Neural progenitor cell (in vitro differentiated cells): ENCODE data around the gene PTPRU. TPM values are rescaled to one million over a fixed set of nuclear protein-coding genes. Genes with fewer than 3 reads are reported as not detected.
A peak's percentile ranks its signal among the peaks of the same experiment; 100 is the strongest.

Experiments
- DNase-seq: peaks from one replicate; pipeline ENCODE4 v3.0.0-alpha.2; 2016; ENCODE audit warnings: low spot score
- H2AFZ ChIP-seq: fragments of 200-600 bp; sonication (generic); replicated peaks from 2 replicates; pipeline ENCODE4 v1.6.1; 2016; ENCODE audit warnings: antibody characterized with exemption
- H3F3A ChIP-seq: fragments of 200-600 bp; sonication (generic); 2 replicates; pipeline ENCODE4 v1.6.1; 2016; ENCODE audit warnings: antibody characterized with exemption, low read depth
- H3K27ac ChIP-seq: fragments of 200-600 bp; sonication (generic); 2 replicates; pipeline ENCODE4 v1.5.1; 2016; ENCODE audit warnings: mild to moderate bottlenecking
- H3K27me3 ChIP-seq: fragments of 200-600 bp; sonication (generic); 2 replicates; pipeline ENCODE4 v1.6.1; 2016; ENCODE audit warnings: mild to moderate bottlenecking, moderate library complexity
- H3K36me3 ChIP-seq: fragments of 200-600 bp; sonication (generic); 2 replicates; pipeline ENCODE4 v1.5.1; 2016
- H3K4me1 ChIP-seq: fragments of 200-600 bp; sonication (generic); 2 replicates; pipeline ENCODE4 v1.6.1; 2016; ENCODE audit warnings: mixed run types
- H3K4me2 ChIP-seq: fragments of 200-600 bp; sonication (generic); 2 replicates; pipeline ENCODE4 v1.6.1; 2016
- H3K4me3 ChIP-seq: fragments of 200-600 bp; sonication (generic); 2 replicates; pipeline ENCODE4 v1.5.1; 2016
- H3K79me2 ChIP-seq: fragments of 200-600 bp; sonication (generic); 2 replicates; pipeline ENCODE4 v1.6.1; 2016; ENCODE audit warnings: low read depth
- H3K9ac ChIP-seq: fragments of 200-600 bp; sonication (generic); 2 replicates; pipeline ENCODE4 v1.6.1; 2016
- H3K9me3 ChIP-seq: fragments of 200-600 bp; sonication (generic); 2 replicates; pipeline ENCODE4 v1.5.1; 2016; ENCODE audit warnings: low read depth
- H4K20me1 ChIP-seq: fragments of 200-600 bp; sonication (generic); 2 replicates; pipeline ENCODE4 v1.6.1; 2016; ENCODE audit warnings: low read depth
- H3K27ac Mint-ChIP-seq: 3 replicates; pipeline ENCODE4 v1.8.0; 2021; ENCODE audit warnings: mixed read lengths
- H3K27me3 Mint-ChIP-seq: 2 replicates; pipeline ENCODE4 v1.8.0; 2022; ENCODE audit warnings: low read depth, mild to moderate bottlenecking, inconsistent platforms, moderate library complexity, mixed read lengths; ENCODE audit not compliant: insufficient read depth
- H3K36me3 Mint-ChIP-seq: 3 replicates; pipeline ENCODE4 v1.8.0; 2021; ENCODE audit warnings: mixed read lengths
- H3K4me1 Mint-ChIP-seq: 3 replicates; pipeline ENCODE4 v1.8.0; 2021; ENCODE audit warnings: mixed read lengths
- H3K4me3 Mint-ChIP-seq: 3 replicates; pipeline ENCODE4 v1.8.0; 2021; ENCODE audit warnings: mild to moderate bottlenecking, moderate library complexity, mixed read lengths
- H3K9me3 Mint-ChIP-seq: 3 replicates; pipeline ENCODE4 v1.8.0; 2020; ENCODE audit warnings: mixed read lengths
- EZH2 ChIP-seq: fragments of 200-600 bp; sonication (generic); IDR thresholded peaks from 2 replicates; pipeline ENCODE4 v1.6.1; 2017; ENCODE audit warnings: antibody characterized with exemption, mild to moderate bottlenecking, moderate library complexity
- EZH2phosphoT487 ChIP-seq: fragments of 200-600 bp; sonication (generic); IDR thresholded peaks from 2 replicates; pipeline ENCODE4 v1.6.1; 2017; ENCODE audit warnings: antibody characterized with exemption
- total RNA-seq: library from RNA; depleted of rRNA; stranded (reverse); fragments of >200 nt; gene quantifications from 2 replicates; pipeline ENCODE4 v1.2.3, GENCODE V29; 2015; ENCODE audit warnings: low replicate concordance
- TF ChIP-seq, protein P1 (sequence below): fragments of 200-600 bp; sonication (generic); IDR thresholded peaks from 2 replicates; pipeline ENCODE4 v1.5.1; 2017; ENCODE audit warnings: antibody characterized with exemption, mild to moderate bottlenecking

PTPRU gene
- total RNA-seq, 1 donor from 2014 or later, result 29.5 TPM

DNA sequence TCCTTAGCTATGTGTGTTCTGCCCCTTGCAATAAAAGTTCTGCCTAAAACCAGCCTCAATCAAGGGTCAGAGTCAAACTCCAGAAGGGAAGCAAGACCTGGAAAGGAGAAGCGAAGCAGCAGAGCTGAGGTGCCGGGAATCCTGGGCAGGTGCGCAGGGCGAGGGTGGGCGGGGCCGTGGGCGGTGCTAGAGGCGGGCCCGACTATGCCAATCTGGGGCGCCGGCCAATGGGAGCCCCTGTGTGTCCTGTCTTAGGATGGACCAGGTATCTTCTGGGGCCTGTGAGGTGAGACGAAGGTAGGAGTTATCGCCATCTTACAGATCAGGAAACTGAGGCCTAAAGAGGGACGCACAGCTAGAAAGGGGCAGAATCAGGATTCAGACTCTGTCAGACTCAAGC, 120.3 kb downstream of the PTPRU start:
- Histone ChIP-seq H3K9ac (no peak overlapping the region), H3F3A (no peaks in the 10 kb centered on the region), H3K27me3 (no peaks in the 10 kb centered on the region), H3K4me1 (no peaks in the 10 kb centered on the region), H3K9me3 (no peaks in the 10 kb centered on the region), H3K4me2 (no peak overlapping the region), H3K4me3 (no peak overlapping the region), H3K27ac (no peak overlapping the region), H4K20me1 (no peaks in the 10 kb centered on the region), H3K79me2 (no peaks in the 10 kb centered on the region), H3K36me3 (no peaks in the 10 kb centered on the region), H2AFZ (no peak overlapping the region)
- no peak overlapping the region for H3K4me3 Mint-ChIP-seq
- DNase-seq, result no peak
- H3K27me3 Mint-ChIP-seq, result peaks cover 8% of the 10 kb centered on the region
- no peaks in the 10 kb centered on the region for H3K36me3 Mint-ChIP-seq
- H3K4me1 Mint-ChIP-seq, result peaks cover 21% of the 10 kb centered on the region
- no peak overlapping the region for H3K27ac Mint-ChIP-seq
- H3K9me3 Mint-ChIP-seq, result peaks cover 3% of the 10 kb centered on the region
- TF ChIP-seq, protein P1, sequence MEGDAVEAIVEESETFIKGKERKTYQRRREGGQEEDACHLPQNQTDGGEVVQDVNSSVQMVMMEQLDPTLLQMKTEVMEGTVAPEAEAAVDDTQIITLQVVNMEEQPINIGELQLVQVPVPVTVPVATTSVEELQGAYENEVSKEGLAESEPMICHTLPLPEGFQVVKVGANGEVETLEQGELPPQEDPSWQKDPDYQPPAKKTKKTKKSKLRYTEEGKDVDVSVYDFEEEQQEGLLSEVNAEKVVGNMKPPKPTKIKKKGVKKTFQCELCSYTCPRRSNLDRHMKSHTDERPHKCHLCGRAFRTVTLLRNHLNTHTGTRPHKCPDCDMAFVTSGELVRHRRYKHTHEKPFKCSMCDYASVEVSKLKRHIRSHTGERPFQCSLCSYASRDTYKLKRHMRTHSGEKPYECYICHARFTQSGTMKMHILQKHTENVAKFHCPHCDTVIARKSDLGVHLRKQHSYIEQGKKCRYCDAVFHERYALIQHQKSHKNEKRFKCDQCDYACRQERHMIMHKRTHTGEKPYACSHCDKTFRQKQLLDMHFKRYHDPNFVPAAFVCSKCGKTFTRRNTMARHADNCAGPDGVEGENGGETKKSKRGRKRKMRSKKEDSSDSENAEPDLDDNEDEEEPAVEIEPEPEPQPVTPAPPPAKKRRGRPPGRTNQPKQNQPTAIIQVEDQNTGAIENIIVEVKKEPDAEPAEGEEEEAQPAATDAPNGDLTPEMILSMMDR, result no peak
- no peak for TF ChIP-seq EZH2phosphoT487
- TF ChIP-seq EZH2, result no peak

DNA sequence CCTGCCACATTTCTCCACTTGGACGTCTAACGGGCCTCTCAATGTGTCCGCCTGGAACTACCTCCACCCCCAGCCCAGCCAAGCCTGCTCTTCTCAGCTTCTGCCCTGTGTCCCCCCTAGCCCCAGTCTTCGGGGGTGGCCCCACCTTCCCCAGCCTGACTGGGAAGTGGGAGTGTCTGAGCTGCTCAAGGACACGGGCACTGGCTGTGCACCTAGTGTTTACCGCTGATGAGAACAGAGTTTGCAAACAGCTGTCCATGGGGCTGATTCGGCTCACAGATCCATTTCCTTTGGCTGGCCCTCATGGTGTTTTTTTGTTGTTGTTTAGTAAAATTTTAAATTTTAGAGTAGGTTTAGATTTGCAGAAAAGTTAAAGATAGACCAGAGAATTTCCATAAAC, 121.1 kb downstream of the PTPRU start:
- no peaks in the 10 kb centered on the region for H3K36me3 Mint-ChIP-seq
- H4K20me1 ChIP-seq, result no peaks in the 10 kb centered on the region
- no peak for TF ChIP-seq EZH2

DNA sequence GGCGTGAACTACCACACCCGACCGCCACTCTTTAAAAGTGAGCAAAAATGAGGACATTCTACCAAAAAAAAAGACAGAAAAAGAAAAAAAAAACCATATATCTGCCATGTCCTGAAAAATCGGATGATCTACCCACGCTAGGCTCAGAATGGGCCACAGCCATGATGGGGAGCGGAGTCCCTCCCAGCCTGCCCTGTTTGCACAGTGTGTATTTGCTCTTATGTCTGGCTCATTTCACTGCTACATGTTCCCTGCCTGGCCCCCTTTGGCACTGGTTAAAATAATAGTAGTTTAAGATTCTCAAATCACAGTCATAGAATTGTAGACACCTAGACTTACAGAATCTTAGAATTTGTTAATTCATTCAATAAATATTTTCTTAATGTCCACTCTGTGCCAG, 121.9 kb downstream of the PTPRU start:
- peak overlapping the region; percentile 20 for H3K27ac Mint-ChIP-seq
- no peak overlapping the region for H3K4me3 ChIP-seq

More for the DNA sequence above, 121.1 kb downstream of the PTPRU start:
- peaks cover 21% of the 10 kb centered on the region for H3K4me1 Mint-ChIP-seq
- Histone ChIP-seq H3K36me3 (no peaks in the 10 kb centered on the region), H2AFZ (no peak overlapping the region), H3K9ac (no peak overlapping the region), H3K27ac (no peak overlapping the region), H3K27me3 (no peaks in the 10 kb centered on the region), H3K4me1 (no peaks in the 10 kb centered on the region), H3K9me3 (no peaks in the 10 kb centered on the region), H3K4me3 (no peak overlapping the region), H3F3A (no peaks in the 10 kb centered on the region), H3K4me2 (no peak overlapping the region), H3K79me2 (no peaks in the 10 kb centered on the region)
- H3K27ac Mint-ChIP-seq, result no peak overlapping the region
- H3K9me3 Mint-ChIP-seq, result peaks cover 3% of the 10 kb centered on the region
- H3K27me3 Mint-ChIP-seq, result peaks cover 8% of the 10 kb centered on the region
- DNase-seq, result no peak
- no peak overlapping the region for H3K4me3 Mint-ChIP-seq

DNA sequence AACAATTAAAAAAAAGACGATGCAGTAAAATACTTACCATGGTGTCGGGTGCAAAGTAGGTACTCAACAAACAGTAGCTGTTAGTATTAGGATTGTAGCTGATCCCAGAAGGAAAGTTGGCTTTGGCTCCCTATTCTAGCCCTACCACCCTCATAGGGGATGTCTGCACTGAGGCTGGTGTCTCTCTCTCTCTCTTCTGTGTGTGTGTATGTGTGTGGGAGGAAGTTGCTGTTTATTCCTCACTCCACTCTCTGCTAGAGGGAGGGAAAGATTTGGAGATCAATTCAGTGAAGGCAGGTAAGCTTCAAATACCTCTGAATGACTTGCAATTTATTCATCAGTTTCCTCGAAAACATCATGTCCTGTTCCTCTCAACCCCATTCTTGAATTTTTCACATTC, 124.4 kb downstream of the PTPRU start:
- Mint-ChIP-seq H3K4me3 (no peak overlapping the region), H3K9me3 (no peaks in the 10 kb centered on the region), H3K27me3 (peaks cover 8% of the 10 kb centered on the region), H3K36me3 (no peaks in the 10 kb centered on the region), H3K27ac (no peak overlapping the region), H3K4me1 (peaks cover 15% of the 10 kb centered on the region)
- H3K9me3 ChIP-seq, result no peaks in the 10 kb centered on the region
- no peak overlapping the region for H2AFZ ChIP-seq
- H3K4me3 ChIP-seq, result no peak overlapping the region
- H3K4me1 ChIP-seq, result no peaks in the 10 kb centered on the region
- H3K27ac ChIP-seq, result no peak overlapping the region
- no peak overlapping the region for H3K4me2 ChIP-seq
- DNase-seq, result no peak
- no peaks in the 10 kb centered on the region for H3K79me2 ChIP-seq
- no peaks in the 10 kb centered on the region for H3F3A ChIP-seq
- H3K27me3 ChIP-seq, result no peaks in the 10 kb centered on the region
- H4K20me1 ChIP-seq, result no peaks in the 10 kb centered on the region
- H3K36me3 ChIP-seq, result no peaks in the 10 kb centered on the region
- no peak overlapping the region for H3K9ac ChIP-seq
- no peak for TF ChIP-seq EZH2
- TF ChIP-seq EZH2phosphoT487, result no peak
- TF ChIP-seq, protein P1, result no peak

More for the DNA sequence above, 121.9 kb downstream of the PTPRU start:
- no peak overlapping the region for H3K4me3 Mint-ChIP-seq
- TF ChIP-seq, protein P1, result no peak
- TF ChIP-seq EZH2, result no peak
- no peak for TF ChIP-seq EZH2phosphoT487
- peaks cover 21% of the 10 kb centered on the region for H3K4me1 Mint-ChIP-seq
- Histone ChIP-seq H3K36me3 (no peaks in the 10 kb centered on the region), H3K27ac (no peak overlapping the region), H3K79me2 (no peaks in the 10 kb centered on the region), H3K4me2 (no peak overlapping the region), H4K20me1 (no peaks in the 10 kb centered on the region), H3K27me3 (no peaks in the 10 kb centered on the region), H3K4me1 (no peaks in the 10 kb centered on the region), H3K9me3 (no peaks in the 10 kb centered on the region), H3K9ac (no peak overlapping the region), H2AFZ (no peak overlapping the region), H3F3A (no peaks in the 10 kb centered on the region)
- no peaks in the 10 kb centered on the region for H3K9me3 Mint-ChIP-seq
- H3K27me3 Mint-ChIP-seq, result peaks cover 8% of the 10 kb centered on the region
- DNase-seq, result no peak
- no peaks in the 10 kb centered on the region for H3K36me3 Mint-ChIP-seq
